GM12878 (cell line): ENCODE measurements around the gene CHCHD1. TPM values are rescaled to one million over a fixed set of nuclear protein-coding genes. Genes with fewer than 3 reads are reported as not detected.
A peak's percentile ranks its signal among the peaks of the same experiment; 100 is the strongest.

ENCODE experiments used
- ATAC-seq: fragments of 200-7000 bp; cut with Tn5 transposase; 3 replicates; pipeline ENCODE4 v1.9.1; 2020; ENCODE audit warnings: mild to moderate bottlenecking, moderate library complexity
- BruUV-seq: library from RNA; stranded (reverse); fragments of 400-500 nt; replicated peaks from 2 replicates; lab custom pipeline; 2021; lab: Mats Ljungman, UMichigan
- CTCF ChIA-PET: fragments of 300-600 bp; sonication (Branson Sonifier 250); formaldehyde crosslinking; extraction: SDS; loops from one replicate; lab custom pipeline; 2021; ENCODE audit warnings: inconsistent platforms; lab: Yijun Ruan, JAX
- POLR2A ChIA-PET: fragments of 350-600 bp; formaldehyde crosslinking; extraction: SDS; loops from one replicate; lab custom pipeline; 2021; ENCODE audit warnings: inconsistent platforms; lab: Charles Lee
- RAD21 ChIA-PET: fragments of 300-600 bp; sonication (Branson Sonifier 250); formaldehyde crosslinking; loops from one replicate; lab custom pipeline; 2023; ENCODE audit warnings: antibody characterized with exemption; ENCODE audit not compliant: unreplicated experiment; lab: Charles Lee
- SMC1A ChIA-PET: fragments of 300-600 bp; sonication (Branson Sonifier 250); formaldehyde crosslinking; loops from one replicate; lab custom pipeline; 2023; ENCODE audit not compliant: unreplicated experiment, uncharacterized antibody; lab: Charles Lee
- DNase-seq: peaks from one replicate; pipeline ENCODE4 v3.0.0-alpha.2; 2011; ENCODE audit warnings: low read depth, low spot score
- FAIRE-seq: peaks from 3 replicates; lab custom pipeline; 2011; peaks lifted over from hg19 to GRCh38; lab: Jason Lieb, UNC
- H2AFZ ChIP-seq: 2 replicates; pipeline ENCODE4 v1.6.0; 2011; ENCODE audit warnings: low read depth, low read length, control low read depth; ENCODE audit not compliant: control insufficient read depth
- H3K27ac ChIP-seq: 2 replicates; pipeline ENCODE4 v1.5.1; 2011; ENCODE audit warnings: control low read depth; ENCODE audit not compliant: control insufficient read depth, insufficient read depth
- H3K27me3 ChIP-seq, 2 experiments: replicated peaks in 1 of 2; 2 replicates each; pipeline versions ENCODE4 v1.6.0 to v1.6.1; 2011; ENCODE audit warnings: low read length in 1 of 2; ENCODE audit not compliant: control insufficient read depth in 2 of 2, insufficient read depth in 2 of 2
- H3K36me3 ChIP-seq, 2 experiments: 2 replicates each; pipeline ENCODE4 v1.5.1; 2011; ENCODE audit warnings: low read length in 1 of 2; ENCODE audit not compliant: control insufficient read depth in 2 of 2, insufficient read depth in 2 of 2
- H3K4me1 ChIP-seq: 2 replicates; pipeline ENCODE4 v1.6.1; 2011; ENCODE audit warnings: mild to moderate bottlenecking, low read length, moderate library complexity, mixed read lengths; ENCODE audit not compliant: control insufficient read depth, insufficient read depth
- H3K4me2 ChIP-seq: 2 replicates; pipeline ENCODE4 v1.6.0; 2011; ENCODE audit warnings: control low read depth; ENCODE audit not compliant: control insufficient read depth, insufficient read depth
- H3K4me3 ChIP-seq: fragments of 200-600 bp; sonication (generic); 2 replicates; pipeline ENCODE4 v1.5.1; 2016
- H3K79me2 ChIP-seq: 2 replicates; pipeline ENCODE4 v1.6.0; 2011; ENCODE audit warnings: low read length; ENCODE audit not compliant: control insufficient read depth, insufficient read depth
- H3K9ac ChIP-seq: 2 replicates; pipeline ENCODE4 v1.8.0; 2011; ENCODE audit warnings: low read length, control low read depth, mixed read lengths; ENCODE audit not compliant: control insufficient read depth, insufficient read depth
- H3K9me3 ChIP-seq: replicated peaks from 3 replicates; pipeline ENCODE4 v1.5.1; 2011; ENCODE audit warnings: mild to moderate bottlenecking, low read length; ENCODE audit not compliant: control insufficient read depth, insufficient read depth
- H4K20me1 ChIP-seq: 2 replicates; pipeline ENCODE4 v1.6.0; 2011; ENCODE audit not compliant: control insufficient read depth, insufficient read depth
- CBFB ChIP-seq: IDR thresholded peaks from 2 replicates; pipeline ENCODE4 v1.6.1; 2016; ENCODE audit warnings: antibody characterized with exemption, low read depth
- HSF1 ChIP-seq: fragments of 150-350 bp; IDR thresholded peaks from 2 replicates; pipeline ENCODE4 v1.6.1; 2014; ENCODE audit warnings: mild to moderate bottlenecking, low read depth, low read length
- MTA3 ChIP-seq: IDR thresholded peaks from 2 replicates; pipeline ENCODE4 v1.6.1; 2012; ENCODE audit warnings: low read length, inconsistent platforms, borderline replicate concordance
- NRF1 ChIP-seq: conservative IDR thresholded peaks from 2 replicates; pipeline ENCODE4 v1.6.1; 2011; ENCODE audit warnings: mild to moderate bottlenecking, low read depth, low read length, improper control_type of control experiment
- POLR2A ChIP-seq: IDR thresholded peaks from 2 replicates; pipeline ENCODE4 v1.6.1; 2011; ENCODE audit warnings: low read depth, mild to moderate bottlenecking, low read length
- POLR2AphosphoS2 ChIP-seq: IDR thresholded peaks from 2 replicates; pipeline ENCODE4 v1.6.1; 2011; ENCODE audit warnings: low read depth, mild to moderate bottlenecking, low read length, improper control_type of control experiment, moderate library complexity
- ZNF207 ChIP-seq: fragments of 450-650 bp; IDR thresholded peaks from 2 replicates; pipeline ENCODE4 v1.6.1; 2014; ENCODE audit warnings: antibody characterized with exemption, mild to moderate bottlenecking, borderline replicate concordance
- WGBS: methylation state at CpG from one replicate; pipeline ENCODE4 v1.1.6; 2016; ENCODE audit warnings: low lambda C conversion rate; ENCODE audit not compliant: insufficient replicate concordance, insufficient coverage; ENCODE audit errors: missing lambda C conversion rate; 5-methylcytosine and 5-hydroxymethylcytosine counted together
- in situ Hi-C: fragments of 300-500 bp; cut with MboI; formaldehyde crosslinking; loops from 9 replicates; pipeline ENCODE4 v1.14.3; 2018; ENCODE audit warnings: mixed read lengths
- intact Hi-C: fragments of 100-400 bp; cut with micrococcal nuclease; formaldehyde crosslinking; loops from one replicate; pipeline ENCODE4 v1.14.2; 2022; ENCODE audit not compliant: unreplicated experiment
- polyA plus RNA-seq, 11 experiments: library from polyadenylated mRNA; depleted of rRNA in 4 of 11; unstranded in 6 of 11; stranded (reverse) in 5 of 11; fragments of >200 nt; fragmentation: Nextera tagmentation in 4 of 11; fragmentation: Illumina TruSeq in 1 of 11; extraction: Ambion mirVana in 4 of 11; extraction: Trizol in 1 of 11; gene quantifications; 1 replicate in 1 of 11; 2 replicates in 10 of 11; pipeline versions ENCODE4 v1.2.1 to v1.2.3, GENCODE V29; 2011 to 2016; ENCODE audit warnings: inconsistent platforms in 2 of 11, missing spikeins in 2 of 11, low read depth in 1 of 11
- total RNA-seq, 4 experiments: library from RNA; depleted of rRNA in 3 of 4; stranded (reverse); fragments of >200 nt in 3 of 4; fragmentation: Illumina TruSeq in 1 of 4; extraction: Trizol in 1 of 4; gene quantifications; 2 replicates each; pipeline versions ENCODE4 v1.2.1 to v1.2.3, GENCODE V29; 2013 to 2021

Gene CHCHD1
- total and polyA plus RNA-seq, 10 of the 15 experiments (the other 5 are each of a cell fraction or from before 2014, with no cell fraction given), result 35.0 to 132 (median 70.0) TPM

GRCh38 chr10:73798087-73798486 lies 16.2 kb downstream of the CHCHD1 start:
- ChIA-PET SMC1A (interaction anchor here (0.6 kb wide), 1 partner anchor 149 kb away, joined by 3 read pairs; no protein-coding TSS in a partner anchor), CTCF (interaction anchor here (0.5 kb wide), 1 partner anchor 460 kb away, joined by 3 read pairs; no protein-coding TSS in a partner anchor), POLR2A (interaction anchor here (1.4 kb wide), 1 partner anchor 10 kb away, joined by 5 read pairs; no protein-coding TSS in a partner anchor), RAD21 (no interaction called here)
- peaks cover 17 to 32% of the 10 kb centered on the region in 2 experiments for H3K36me3 ChIP-seq
- 98% methylated on average over 6 of the region's 6 CpGs for WGBS
- TF ChIP-seq NRF1 (no peak), POLR2A (peak; percentile 57)
- no peaks in the 10 kb centered on the region for H4K20me1 ChIP-seq
- no peak overlapping the region for H2AFZ ChIP-seq
- H3K79me2 ChIP-seq, result no peaks in the 10 kb centered on the region; the same call in 1 of the 2 replicates
- in situ Hi-C loops (no loop called here), intact Hi-C loops (no loop called here)
- H3K9ac ChIP-seq, result no peak overlapping the region
- H3K27ac ChIP-seq, result no peak overlapping the region
- ATAC-seq (no peak), FAIRE-seq (no peak), DNase-seq (no peak)
- no peaks in the 10 kb centered on the region for H3K27me3 ChIP-seq
- H3K9me3 ChIP-seq, result no peaks in the 10 kb centered on the region
- BruUV-seq, result no TSS peak
- no peak overlapping the region for H3K4me2 ChIP-seq
- peaks cover 3% of the 10 kb centered on the region for H3K4me1 ChIP-seq
- H3K4me3 ChIP-seq, result no peak overlapping the region

GRCh38 chr10:73798927-73799560 lies 17.2 kb downstream of the CHCHD1 start:
- Histone ChIP-seq H4K20me1 (no peaks in the 10 kb centered on the region), H3K9ac (no peak overlapping the region), H3K4me3 (no peak overlapping the region), H3K4me1 (peaks cover 13% of the 10 kb centered on the region), H3K79me2 (no peaks in the 10 kb centered on the region; the same call in 1 of the 2 replicates), H3K27me3 (no peaks in the 10 kb centered on the region), H3K9me3 (no peaks in the 10 kb centered on the region), H2AFZ (no peak overlapping the region), H3K36me3 (peaks cover 13 to 33% of the 10 kb centered on the region in 2 experiments), H3K27ac (no peak overlapping the region), H3K4me2 (no peak overlapping the region)
- intact Hi-C loops (no loop called here), in situ Hi-C loops (no loop called here)
- ChIA-PET SMC1A (no interaction called here), RAD21 (no interaction called here), POLR2A (interaction anchor here (1.4 to 1.9 kb wide), 2 partner anchors 11 kb away, joined by 5 to 7 read pairs; no protein-coding TSS in a partner anchor), CTCF (no interaction called here)
- BruUV-seq, result no TSS peak
- FAIRE-seq (no peak), DNase-seq (no peak), ATAC-seq (no peak)
- TF ChIP-seq MTA3 (0 out of 2 replicates have a peak, but pooled peaks have one; percentile 22), ZNF207 (no peak), POLR2AphosphoS2 (0 out of 2 replicates have a peak, but pooled peaks have one; percentile 7), CBFB (no peak), HSF1 (no peak), POLR2A (peak; percentile 74)
- WGBS, result 92% methylated on average over 10 of the region's 10 CpGs
